GDM1 (cell line): Measurements from ENCODE around the gene SDE2.
"Not testable (repeated sequence)": the region's sequence is repeated elsewhere in the genome, so short reads cannot be mapped to it uniquely, and the experiment has no call there.

Source experiments
- DNase-seq: peaks from one replicate; lab custom pipeline; 2025; lab: John Stamatoyannopoulos, UW

The SDE2 gene

GRCh38 chr1:226006686-226007085 lies 7.5 kb upstream of the SDE2 start:
- DNase-seq, result no peak

GRCh38 chr1:226004396-226004795 lies 5.3 kb upstream of the SDE2 start:
- no peak for DNase-seq

- no peak for DNase-seq
Measured at GRCh38 chr1:226003502-226004170, 4.5 kb upstream of the SDE2 start.

GRCh38 chr1:226002667-226003501 lies 3.7 kb upstream of the SDE2 start:
- peak; percentile 86 for DNase-seq

- peak; percentile 92 for DNase-seq
Measured at GRCh38 chr1:226001963-226002666, 3.0 kb upstream of the SDE2 start.

- no peak for DNase-seq
Measured at GRCh38 chr1:226001088-226001487, 1.9 kb upstream of the SDE2 start.

GRCh38 chr1:226000493-226001081 lies 1.4 kb upstream of the SDE2 start:
- DNase-seq, result not testable (repeated sequence)

- no peak for DNase-seq
Measured at GRCh38 chr1:225999912-226000337, 782 bp upstream of the SDE2 start.

- no peak for DNase-seq
Measured at GRCh38 chr1:225998560-225999226, 450 bp downstream of the SDE2 start.

GRCh38 chr1:225996946-225997545 lies 2.1 kb downstream of the SDE2 start:
- no peak for DNase-seq

GRCh38 chr1:225995919-225996864 lies 3.0 kb downstream of the SDE2 start:
- DNase-seq, result no peak

GRCh38 chr1:225990705-225991464 lies 8.3 kb downstream of the SDE2 start:
- DNase-seq, result no peak

GRCh38 chr1:225987491-225988316 lies 11.4 kb downstream of the SDE2 start:
- DNase-seq, result peak; percentile 16

- no peak for DNase-seq
Measured at GRCh38 chr1:225981714-225982113, 17.4 kb downstream of the SDE2 start.

- DNase-seq, result no peak
Measured at GRCh38 chr1:225980005-225980836, 18.9 kb downstream of the SDE2 start.

GRCh38 chr1:225979421-225979820 lies 19.7 kb downstream of the SDE2 start:
- DNase-seq, result no peak

- DNase-seq, result no peak
Measured at GRCh38 chr1:225977937-225978748, 21.0 kb downstream of the SDE2 start.
